ENCODE data around the gene SIGLEC8.

DNA sequence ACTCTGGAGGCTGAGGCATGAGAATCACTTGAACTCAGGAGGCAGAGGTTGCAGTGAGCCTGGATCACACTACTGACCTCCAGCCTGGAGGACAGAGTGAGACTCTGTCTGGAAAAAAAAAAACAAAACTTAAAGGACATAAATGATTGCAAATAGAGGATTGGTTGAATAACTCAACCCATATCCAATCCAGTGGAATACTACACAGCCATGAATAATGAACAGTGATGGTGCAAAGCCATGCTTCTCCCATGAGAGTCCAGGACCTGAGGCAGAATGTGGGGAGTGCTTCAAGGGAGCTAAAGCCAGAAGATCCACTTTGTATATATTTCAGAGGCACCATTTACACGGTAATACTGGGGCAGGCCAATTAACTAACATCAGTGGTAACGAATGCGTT is 17.9 kb upstream of the SIGLEC8 start:
- TF ChIP-seq, protein P1, sequence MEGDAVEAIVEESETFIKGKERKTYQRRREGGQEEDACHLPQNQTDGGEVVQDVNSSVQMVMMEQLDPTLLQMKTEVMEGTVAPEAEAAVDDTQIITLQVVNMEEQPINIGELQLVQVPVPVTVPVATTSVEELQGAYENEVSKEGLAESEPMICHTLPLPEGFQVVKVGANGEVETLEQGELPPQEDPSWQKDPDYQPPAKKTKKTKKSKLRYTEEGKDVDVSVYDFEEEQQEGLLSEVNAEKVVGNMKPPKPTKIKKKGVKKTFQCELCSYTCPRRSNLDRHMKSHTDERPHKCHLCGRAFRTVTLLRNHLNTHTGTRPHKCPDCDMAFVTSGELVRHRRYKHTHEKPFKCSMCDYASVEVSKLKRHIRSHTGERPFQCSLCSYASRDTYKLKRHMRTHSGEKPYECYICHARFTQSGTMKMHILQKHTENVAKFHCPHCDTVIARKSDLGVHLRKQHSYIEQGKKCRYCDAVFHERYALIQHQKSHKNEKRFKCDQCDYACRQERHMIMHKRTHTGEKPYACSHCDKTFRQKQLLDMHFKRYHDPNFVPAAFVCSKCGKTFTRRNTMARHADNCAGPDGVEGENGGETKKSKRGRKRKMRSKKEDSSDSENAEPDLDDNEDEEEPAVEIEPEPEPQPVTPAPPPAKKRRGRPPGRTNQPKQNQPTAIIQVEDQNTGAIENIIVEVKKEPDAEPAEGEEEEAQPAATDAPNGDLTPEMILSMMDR (IDR thresholded peaks at IDR 0.05), result no peak
- no peak for TF ChIP-seq ZFX (IDR thresholded peaks at IDR 0.05; ENCODE audit: borderline replicate concordance)

All from 22Rv1 (cell line).